Measurements from ENCODE around the gene ADRA1B. TPM values are rescaled to one million over a fixed set of nuclear protein-coding genes. Genes with fewer than 3 reads are reported as not detected.
A peak's percentile ranks its signal among the peaks of the same experiment; 100 is the strongest.
"Not testable (repeated sequence)": the region's sequence is repeated elsewhere in the genome, so short reads cannot be mapped to it uniquely, and the experiment has no call there.

ADRA1B gene
- polyA plus RNA-seq, 1 experiment, result 0.58 TPM

- DNase-seq (ENCODE audit: low read depth, low spot score), result no peak
- H3K27ac ChIP-seq (ENCODE audit: low read depth, low read length), result no peak overlapping the region
- ChIA-PET CTCF (interaction anchor here (1.0 to 5.5 kb wide), 4 partner anchors 10 to 334 kb away, joined by 3 to 60 read pairs (median 3); no protein-coding TSS in a partner anchor), POLR2A (interaction anchor here (0.6 kb wide), 1 partner anchor 30 kb away, joined by 9 read pairs; no protein-coding TSS in a partner anchor)
- TF ChIP-seq, protein P1, sequence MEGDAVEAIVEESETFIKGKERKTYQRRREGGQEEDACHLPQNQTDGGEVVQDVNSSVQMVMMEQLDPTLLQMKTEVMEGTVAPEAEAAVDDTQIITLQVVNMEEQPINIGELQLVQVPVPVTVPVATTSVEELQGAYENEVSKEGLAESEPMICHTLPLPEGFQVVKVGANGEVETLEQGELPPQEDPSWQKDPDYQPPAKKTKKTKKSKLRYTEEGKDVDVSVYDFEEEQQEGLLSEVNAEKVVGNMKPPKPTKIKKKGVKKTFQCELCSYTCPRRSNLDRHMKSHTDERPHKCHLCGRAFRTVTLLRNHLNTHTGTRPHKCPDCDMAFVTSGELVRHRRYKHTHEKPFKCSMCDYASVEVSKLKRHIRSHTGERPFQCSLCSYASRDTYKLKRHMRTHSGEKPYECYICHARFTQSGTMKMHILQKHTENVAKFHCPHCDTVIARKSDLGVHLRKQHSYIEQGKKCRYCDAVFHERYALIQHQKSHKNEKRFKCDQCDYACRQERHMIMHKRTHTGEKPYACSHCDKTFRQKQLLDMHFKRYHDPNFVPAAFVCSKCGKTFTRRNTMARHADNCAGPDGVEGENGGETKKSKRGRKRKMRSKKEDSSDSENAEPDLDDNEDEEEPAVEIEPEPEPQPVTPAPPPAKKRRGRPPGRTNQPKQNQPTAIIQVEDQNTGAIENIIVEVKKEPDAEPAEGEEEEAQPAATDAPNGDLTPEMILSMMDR (IDR thresholded peaks at IDR 0.05; ENCODE audit: low read depth, low read length), result no peak
- no peaks in the 10 kb centered on the region for H3K27me3 ChIP-seq (ENCODE audit: control insufficient read depth, insufficient read depth, low read length)
- H3K4me3 ChIP-seq (ENCODE audit: low read depth, low read length), result no peak overlapping the region
- no peaks in the 10 kb centered on the region for H3K9me3 ChIP-seq (ENCODE audit: control insufficient read depth, insufficient read depth, low read length)
Observed at GRCh38 chr5:160011471-160011870, 95.2 kb downstream of the ADRA1B start.

DNA sequence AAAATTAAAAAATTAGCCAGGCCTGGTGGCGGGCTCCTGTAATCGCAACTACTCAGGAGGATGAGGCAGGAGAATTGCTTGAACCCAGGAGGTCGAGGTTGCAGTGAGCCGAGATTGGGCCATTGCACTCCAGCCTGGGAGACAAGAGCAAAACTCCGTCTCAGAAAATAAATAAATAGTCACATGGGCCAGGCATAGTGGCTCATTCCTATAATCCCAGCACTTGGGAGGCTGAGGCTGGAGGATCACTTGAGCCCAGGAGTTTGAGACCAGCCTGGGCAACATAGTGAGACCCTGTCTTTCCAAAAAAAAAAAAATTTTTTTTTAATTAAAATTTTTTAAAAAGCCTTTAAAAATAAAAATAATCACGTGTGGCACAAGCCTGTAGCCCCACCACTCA, 97.9 kb downstream of the ADRA1B start:
- H3K9me3 ChIP-seq (ENCODE audit: control insufficient read depth, insufficient read depth, low read length); DNase-seq (ENCODE audit: low read depth, low spot score); H3K4me3 ChIP-seq (ENCODE audit: low read depth, low read length); H3K27ac ChIP-seq (ENCODE audit: low read depth, low read length); CTCF ChIA-PET; POLR2A ChIA-PET; H3K27me3 ChIP-seq (ENCODE audit: control insufficient read depth, insufficient read depth, low read length): not testable (repeated sequence)

GRCh38 chr5:160018945-160019625, 102.8 kb downstream of the ADRA1B start:
- DNase-seq (ENCODE audit: low read depth, low spot score), result no peak
- CTCF ChIA-PET, result interaction anchor here (1.5 to 7.9 kb wide), 4 partner anchors 180 to 574 kb away, joined by 3 to 190 read pairs (median 110); no protein-coding TSS in a partner anchor

GRCh38 chr5:160020266-160020770, 104.0 kb downstream of the ADRA1B start:
- DNase-seq (ENCODE audit: low read depth, low spot score), result no peak
- no peaks in the 10 kb centered on the region for H3K27me3 ChIP-seq (ENCODE audit: control insufficient read depth, insufficient read depth, low read length)
- POLR2A ChIA-PET, result interaction anchor here (1.2 kb wide), 1 partner anchor 11 kb away, joined by 3 read pairs; the partner anchor contains the start of gene TTC1
- CTCF ChIA-PET, result interaction anchor here (0.6 to 7.9 kb wide), 10 partner anchors 11 to 863 kb away, joined by 3 to 190 read pairs (median 27); partner anchors contain the start of genes PWWP2A and TTC1
- H3K27ac ChIP-seq (ENCODE audit: low read depth, low read length), result peak overlapping the region; percentile 52
- TF ChIP-seq, protein P1 (IDR thresholded peaks at IDR 0.05; ENCODE audit: low read depth, low read length), result no peak
- H3K4me3 ChIP-seq (ENCODE audit: low read depth, low read length), result no peak overlapping the region
- no peaks in the 10 kb centered on the region for H3K9me3 ChIP-seq (ENCODE audit: control insufficient read depth, insufficient read depth, low read length)

More at GRCh38 chr5:160018945-160019625, 102.8 kb downstream of the ADRA1B start:
- POLR2A ChIA-PET, result no interaction called here
- no peak overlapping the region for H3K4me3 ChIP-seq (ENCODE audit: low read depth, low read length)
- no peaks in the 10 kb centered on the region for H3K27me3 ChIP-seq (ENCODE audit: control insufficient read depth, insufficient read depth, low read length)
- no peaks in the 10 kb centered on the region for H3K9me3 ChIP-seq (ENCODE audit: control insufficient read depth, insufficient read depth, low read length)
- TF ChIP-seq, protein P1 (IDR thresholded peaks at IDR 0.05; ENCODE audit: low read depth, low read length), result no peak
- no peak overlapping the region for H3K27ac ChIP-seq (ENCODE audit: low read depth, low read length)

DNA sequence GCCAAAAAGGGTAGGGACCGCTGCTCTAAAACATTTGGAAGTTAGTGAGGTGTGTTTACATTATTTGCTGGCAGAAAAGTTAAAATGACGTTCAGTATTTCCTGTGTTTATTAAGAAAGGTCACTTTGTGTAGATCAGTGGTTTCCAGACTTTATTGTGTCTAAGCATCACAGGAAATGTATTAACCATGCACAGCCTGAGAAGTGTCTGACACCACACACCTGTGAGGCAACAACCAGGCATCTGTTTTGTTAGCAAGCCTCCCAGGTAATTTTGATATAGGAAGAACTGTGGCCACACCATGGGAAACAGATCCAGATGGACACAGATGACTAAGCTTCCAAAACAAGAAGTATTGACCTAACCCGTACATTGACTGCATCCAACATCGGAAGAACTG, 104.7 kb downstream of the ADRA1B start:
- no peaks in the 10 kb centered on the region for H3K9me3 ChIP-seq (ENCODE audit: control insufficient read depth, insufficient read depth, low read length)
- no peak for DNase-seq (ENCODE audit: low read depth, low spot score)
- H3K27ac ChIP-seq (ENCODE audit: low read depth, low read length), result peak overlapping the region; percentile 33
- CTCF ChIA-PET, result interaction anchor here (0.6 to 7.9 kb wide), 71 partner anchors 8 to 885 kb away, joined by 3 to 190 read pairs (median 7); partner anchors contain the start of genes C1QTNF2, CCNJL, FAM200C and PTTG1
- POLR2A ChIA-PET, result interaction anchor here (1.4 kb wide), 1 partner anchor 12 kb away, joined by 4 read pairs; the partner anchor contains the start of gene TTC1
- no peak overlapping the region for H3K4me3 ChIP-seq (ENCODE audit: low read depth, low read length)
- TF ChIP-seq, protein P1 (IDR thresholded peaks at IDR 0.05; ENCODE audit: low read depth, low read length), result no peak
- H3K27me3 ChIP-seq (ENCODE audit: control insufficient read depth, insufficient read depth, low read length), result no peaks in the 10 kb centered on the region
